NCI-H2171 treated with DMSO at 0.1 percent for 48 hours (cell line): Measurements from ENCODE around the gene AMY2A.
"Not testable (repeated sequence)": the region's sequence is repeated elsewhere in the genome, so short reads cannot be mapped to it uniquely, and the experiment has no call there.

ENCODE experiments used
- DNase-seq: peaks from one replicate; lab custom pipeline; 2025; lab: John Stamatoyannopoulos, UW

AMY2A gene

GRCh38 chr1:103616994-103617477, at the start of gene AMY2A:
TSS of gene AMY2A (plus strand) at chr1:103617427. CDS start at chr1:103617441, 14 bp downstream.
- DNase-seq: not testable (repeated sequence)

GRCh38 chr1:103569493-103569892, 47.7 kb upstream of the AMY2A start:
- no peak for DNase-seq

GRCh38 chr1:103571289-103571688, 45.9 kb upstream of the AMY2A start, which contains the start of gene AMY2B:
TSS of gene AMY2B (plus strand) at chr1:103571589. CDS start at chr1:103571603, 14 bp downstream.
- DNase-seq: not testable (repeated sequence)

GRCh38 chr1:103576065-103576464, 41.2 kb upstream of the AMY2A start:
- no peak for DNase-seq

GRCh38 chr1:103576784-103577183, 40.4 kb upstream of the AMY2A start:
- DNase-seq: not testable (repeated sequence)

GRCh38 chr1:103582464-103582863, 34.8 kb upstream of the AMY2A start:
- DNase-seq: no peak

GRCh38 chr1:103583887-103584286, 33.3 kb upstream of the AMY2A start:
- no peak for DNase-seq

GRCh38 chr1:103584537-103584936, 32.7 kb upstream of the AMY2A start:
- DNase-seq: no peak

- DNase-seq: not testable (repeated sequence)
Measured at GRCh38 chr1:103602740-103603139, 14.5 kb upstream of the AMY2A start.

- DNase-seq: no peak
Measured at GRCh38 chr1:103616362-103616761, 865 bp upstream of the AMY2A start.

GRCh38 chr1:103627436-103627835, 10.2 kb downstream of the AMY2A start:
- DNase-seq: not testable (repeated sequence)

GRCh38 chr1:103641194-103641593, 24.0 kb downstream of the AMY2A start:
- not testable (repeated sequence) for DNase-seq

GRCh38 chr1:103643908-103644307, 26.7 kb downstream of the AMY2A start:
- not testable (repeated sequence) for DNase-seq

GRCh38 chr1:103650305-103650704, 33.1 kb downstream of the AMY2A start:
- not testable (repeated sequence) for DNase-seq

- DNase-seq: not testable (repeated sequence)
Measured at GRCh38 chr1:103650889-103651288, 33.7 kb downstream of the AMY2A start.

- not testable (repeated sequence) for DNase-seq
Measured at GRCh38 chr1:103654133-103654532, 36.9 kb downstream of the AMY2A start.

GRCh38 chr1:103655460-103655859, 38.2 kb downstream of the AMY2A start, which contains the start of gene AMY1A:
TSS of gene AMY1A (plus strand) at chr1:103655760. CDS start at chr1:103656331, 571 bp downstream.
- not testable (repeated sequence) for DNase-seq
